T-helper 1 cell treated with Interleukin-12 subunit alpha and Interleukin-12 subunit beta and Interleukin-4 antibody, amounts not matched to agents 30 ng/mL and 1 ng/mL, for 36 hours (primary cell): ENCODE measurements around the gene SIX4. TPM values are rescaled to one million over a fixed set of nuclear protein-coding genes. Genes with fewer than 3 reads are reported as not detected.

Source experiments
- intact Hi-C: fragments of 100-400 bp; cut with micrococcal nuclease; formaldehyde crosslinking; loops from one replicate; pipeline ENCODE4 v1.15.1; 2024
- total RNA-seq: library from RNA; stranded (reverse); gene quantifications from 2 replicates; pipeline ENCODE4 v1.2.3, GENCODE V29; 2022

The SIX4 gene
- total RNA-seq: 1.2 and 1.4 TPM in 2 replicates

DNA sequence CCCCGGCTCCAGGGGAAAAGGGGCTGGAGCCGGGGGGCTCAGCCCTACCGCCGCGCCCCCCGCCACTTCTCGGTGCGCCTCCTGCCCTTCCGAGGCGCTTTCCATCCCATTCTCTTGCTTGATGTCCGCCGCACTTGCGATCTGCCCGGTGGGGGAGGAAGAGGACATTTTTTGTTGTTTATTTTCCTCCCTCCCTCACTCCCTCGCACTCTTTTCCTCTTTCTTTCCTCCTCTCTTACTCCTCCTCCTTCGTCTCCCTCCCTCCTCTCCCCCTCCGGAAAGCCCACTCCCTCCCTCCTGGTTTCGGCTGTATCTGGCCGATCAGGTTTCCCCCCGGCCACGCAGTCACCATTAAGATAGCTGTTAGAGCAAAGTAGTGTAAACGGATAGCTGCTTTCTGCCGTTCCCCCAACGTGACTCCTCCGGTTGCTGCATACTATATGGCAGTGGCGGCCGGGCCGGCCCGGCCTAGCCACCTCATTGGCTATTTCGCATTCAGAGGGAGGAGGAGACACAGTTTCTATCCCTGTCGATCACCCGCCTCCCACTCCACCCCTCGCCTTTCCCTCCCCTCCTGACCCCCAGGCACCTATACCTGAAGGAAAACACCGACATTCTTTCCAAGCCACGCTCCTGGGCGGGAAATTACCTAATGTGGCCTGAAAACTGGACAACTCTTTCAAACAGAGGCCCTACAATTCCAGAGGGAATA lies at the start of gene SIX4:
Gene SIX4, minus strand, starts transcription at position 445 of the 712 bp plus-strand sequence. Its CDS starts 277 bp downstream, at position 168.
- intact Hi-C loops: loop anchor here (1.0 to 5.0 kb wide), 6 partner anchors 10 to 301 kb away; partner anchors contain the start of genes MNAT1, SIX6, SLC38A6 and TRMT5

DNA sequence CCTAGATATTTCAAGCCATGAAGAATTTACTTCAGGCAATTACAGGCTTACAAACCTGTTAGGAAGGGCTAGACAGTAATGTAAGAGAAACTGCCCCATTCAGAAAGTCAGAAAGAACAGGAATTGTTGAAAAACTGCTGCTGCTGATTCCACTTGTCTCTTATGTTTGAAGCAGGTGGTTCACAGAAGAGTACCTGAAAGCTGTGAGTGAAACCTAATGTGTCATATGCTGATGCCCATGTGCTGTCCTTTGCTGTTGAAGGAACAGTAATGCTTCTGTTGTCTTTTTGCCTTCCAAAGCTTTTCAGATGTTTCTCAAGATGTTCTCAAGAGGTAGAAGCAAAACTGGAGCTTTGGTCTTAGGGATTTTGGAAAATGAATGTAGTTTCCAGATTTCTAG lies 49.4 kb upstream of the SIX4 start:
- intact Hi-C loops: no loop called here

GRCh38 chr14:60771117-60771516 lies 47.0 kb upstream of the SIX4 start:
- intact Hi-C loops: no loop called here

- intact Hi-C loops: no loop called here
These were observed 44.5 kb upstream of the SIX4 start for GRCh38 chr14:60768602-60769001.

- intact Hi-C loops: no loop called here
These were observed 36.7 kb upstream of the SIX4 start for GRCh38 chr14:60760644-60761364.

- intact Hi-C loops: no loop called here
These were observed 36.1 kb upstream of the SIX4 start for GRCh38 chr14:60760209-60760608.

DNA sequence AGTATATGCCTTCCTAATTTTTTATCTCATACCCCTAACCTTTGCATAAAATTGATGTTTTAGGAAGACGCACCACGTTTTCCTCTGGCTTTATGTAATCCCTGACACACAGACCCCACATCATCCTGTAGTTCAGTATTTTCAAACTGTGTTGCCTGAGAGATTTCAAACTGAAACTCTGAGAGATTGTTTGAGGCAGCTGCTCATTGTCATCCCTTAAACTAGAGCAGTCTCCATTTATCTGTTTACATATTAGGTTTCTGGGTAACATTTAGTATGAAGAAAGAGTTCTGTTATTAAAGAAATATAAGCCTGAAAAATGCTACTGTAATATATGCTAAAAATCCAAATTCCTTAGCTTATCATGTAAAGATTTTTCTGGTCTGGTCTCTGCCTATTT lies 34.7 kb upstream of the SIX4 start:
- intact Hi-C loops: loop anchor here (10.0 kb wide), 2 partner anchors 594 to 716 kb away; partner anchors contain the start of gene DHRS7

DNA sequence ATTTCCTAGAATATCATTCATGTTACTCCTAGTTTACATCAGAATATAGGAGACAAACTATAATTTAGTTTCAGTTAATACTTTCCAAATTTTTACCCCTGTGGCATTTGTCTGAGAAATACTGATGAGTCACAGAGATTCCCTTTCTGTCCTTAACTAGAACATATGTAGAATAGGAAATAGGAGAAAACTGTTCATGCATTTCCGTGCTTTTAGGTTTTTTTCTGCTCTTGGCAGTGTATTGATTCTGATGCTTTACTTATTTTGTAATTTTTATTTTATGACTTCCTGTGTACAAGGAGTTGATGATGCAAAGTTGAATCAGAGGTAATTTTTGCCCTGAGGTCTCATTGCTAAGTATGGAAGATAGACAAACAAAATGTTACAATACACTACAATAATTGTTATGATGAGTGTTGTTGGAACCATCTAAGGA lies 33.4 kb upstream of the SIX4 start:
- intact Hi-C loops: loop anchor here (10.0 kb wide), 2 partner anchors 593 to 717 kb away; partner anchors contain the start of gene DHRS7

- intact Hi-C loops: loop anchor here (10.0 kb wide), 2 partner anchors 592 to 718 kb away; partner anchors contain the start of gene DHRS7
These were observed 32.7 kb upstream of the SIX4 start for GRCh38 chr14:60756847-60757246.

GRCh38 chr14:60753264-60754119 lies 29.3 kb upstream of the SIX4 start:
- intact Hi-C loops: loop anchor here (1.0 to 10.0 kb wide), 12 partner anchors 19 to 721 kb away; partner anchors contain the start of genes DHRS7, MNAT1, PCNX4 and SIX4

DNA sequence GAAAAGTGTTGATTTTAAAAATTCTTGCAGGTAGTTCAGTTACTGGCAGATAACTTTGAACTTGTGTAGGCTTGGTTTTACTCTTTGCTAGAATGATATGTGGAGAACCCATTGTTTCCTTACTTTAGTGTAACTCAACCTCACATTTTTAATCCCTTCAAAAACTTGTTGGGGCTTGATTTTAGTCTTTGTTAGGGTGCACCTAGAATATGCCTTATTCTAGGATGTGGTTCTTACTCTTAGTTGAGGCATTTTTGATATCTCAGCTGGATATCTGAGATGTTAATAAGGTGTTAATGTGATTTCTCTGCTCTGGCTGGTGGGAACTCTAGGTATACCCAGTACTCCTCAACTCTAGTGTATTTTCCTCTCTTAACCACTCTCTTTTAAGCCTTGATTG lies 20.4 kb upstream of the SIX4 start:
- intact Hi-C loops: no loop called here

DNA sequence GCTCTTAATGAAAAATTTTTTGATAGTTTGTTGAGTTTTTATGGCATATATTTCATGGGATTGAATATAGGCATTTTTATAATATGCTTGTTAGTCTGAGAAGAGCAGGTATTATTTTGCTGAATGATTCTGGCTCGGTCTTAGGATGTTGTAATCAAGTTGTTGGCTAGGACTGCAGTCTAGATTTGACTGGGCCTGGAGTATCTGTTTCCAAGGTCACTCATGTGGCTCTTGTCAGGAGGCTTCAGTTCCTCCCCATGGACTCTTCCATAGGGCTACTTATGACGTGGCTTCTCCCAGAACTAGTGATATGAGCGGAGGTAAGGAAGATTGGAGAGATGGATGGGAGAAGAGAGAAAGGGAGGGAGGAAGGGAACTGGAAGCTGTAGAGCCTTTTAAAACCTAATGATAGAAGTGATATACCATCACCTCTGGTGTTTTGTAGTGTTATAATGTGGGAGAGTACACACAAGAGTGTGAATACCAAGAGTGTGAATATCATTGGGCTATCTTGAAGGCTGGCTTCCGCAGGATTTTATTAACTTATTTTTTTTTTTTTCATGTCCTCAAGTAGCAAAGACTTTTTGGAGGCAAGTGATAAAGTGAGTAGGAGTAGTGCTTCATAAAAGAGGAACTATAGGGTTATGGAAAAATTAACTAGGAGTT lies 14.8 kb upstream of the SIX4 start:
- intact Hi-C loops: no loop called here

GRCh38 chr14:60736494-60736893 lies 12.3 kb upstream of the SIX4 start:
- intact Hi-C loops: no loop called here

GRCh38 chr14:60735416-60735815 lies 11.3 kb upstream of the SIX4 start:
- intact Hi-C loops: no loop called here

GRCh38 chr14:60734465-60735242 lies 10.5 kb upstream of the SIX4 start, which contains the start of gene MNAT1:
TSS of gene MNAT1 (plus strand) at chr14:60734761. CDS start at chr14:60734863, 102 bp downstream.
- intact Hi-C loops: loop anchor here (1.0 to 5.0 kb wide), 4 partner anchors 10 to 487 kb away; partner anchors contain the start of genes PPM1A, SIX4, SLC38A6 and TRMT5

DNA sequence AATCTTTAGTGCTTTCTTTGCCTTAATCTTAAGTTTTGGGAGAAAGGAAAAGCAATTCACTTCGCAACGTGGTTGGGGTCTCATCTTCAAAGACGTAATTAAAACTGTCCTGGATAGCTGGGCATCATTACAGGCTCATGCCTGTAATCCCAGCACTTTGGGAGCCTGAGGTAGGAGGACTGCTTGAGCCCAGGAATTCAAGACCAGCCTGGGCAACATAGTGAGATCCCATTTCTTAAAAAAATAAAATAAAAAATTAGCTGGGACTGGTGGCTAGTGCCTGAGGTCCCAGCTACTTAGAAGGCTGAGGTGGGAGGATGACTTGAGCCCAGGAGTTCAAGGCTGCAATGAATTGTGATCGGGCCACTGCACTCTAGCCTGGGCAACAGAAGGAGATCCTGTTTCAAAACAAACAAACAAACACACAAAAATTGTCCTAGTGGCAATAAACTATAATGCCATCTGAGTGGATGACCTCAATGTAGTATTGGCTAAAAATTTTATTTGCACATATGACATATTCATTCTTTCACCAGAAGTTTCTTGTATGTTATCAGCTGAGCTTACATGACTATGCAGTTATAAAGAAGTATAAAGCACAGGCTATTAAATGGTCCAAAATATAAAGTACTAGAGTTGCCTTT lies 8.8 kb upstream of the SIX4 start:
- intact Hi-C loops: loop anchor here (5.0 kb wide), 1 partner anchor 486 kb away; the partner anchor contains the start of gene PPM1A

- intact Hi-C loops: loop anchor here (5.0 kb wide), 1 partner anchor 484 kb away; the partner anchor contains the start of gene PPM1A
These were observed 7.1 kb upstream of the SIX4 start for GRCh38 chr14:60731291-60731690.

DNA sequence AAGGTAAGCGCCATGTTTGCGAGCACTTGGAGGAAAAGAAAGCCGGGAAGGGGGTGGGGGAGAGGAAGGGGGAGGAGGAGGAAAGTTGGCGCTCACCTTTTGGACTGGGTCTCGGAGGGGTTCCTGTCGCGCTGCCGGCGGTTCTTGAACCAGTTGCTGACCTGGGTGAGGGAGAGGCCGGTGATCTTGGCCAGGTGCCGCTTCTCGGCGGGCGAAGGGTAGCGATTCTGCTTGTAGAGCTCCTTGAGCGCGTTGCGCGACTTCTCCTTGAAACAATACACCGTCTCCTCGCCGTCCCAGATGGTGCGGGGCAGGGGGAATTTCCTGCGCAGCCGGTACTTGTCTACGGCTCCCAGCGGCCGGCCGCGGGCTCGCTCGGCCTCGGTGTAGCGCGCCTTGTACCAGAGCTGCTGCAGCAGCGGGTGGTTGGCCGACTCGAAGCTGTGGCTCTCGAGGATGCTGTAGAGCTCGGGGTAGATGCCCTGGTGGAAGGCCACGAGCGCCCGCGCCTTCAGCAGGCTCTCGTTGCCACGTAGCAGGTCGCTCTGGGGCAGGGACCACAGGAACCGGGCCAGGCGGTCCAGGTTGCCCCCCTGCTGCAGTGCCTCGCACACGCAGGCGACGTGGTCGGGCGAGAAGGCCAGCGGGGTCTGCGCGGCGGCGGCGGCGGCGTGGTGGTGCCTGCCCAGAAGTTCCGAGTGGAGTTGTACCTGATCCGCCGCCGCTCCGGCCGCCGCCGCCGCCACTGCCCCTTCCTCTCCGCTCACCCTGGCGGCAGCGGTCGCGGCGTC lies 840 bp downstream of the SIX4 start:
- intact Hi-C loops: loop anchor here (1.0 to 5.0 kb wide), 3 partner anchors 73 to 258 kb away; partner anchors contain the start of genes SIX6, SLC38A6 and TRMT5
